DMS 273 (cell line): Measurements from ENCODE around the gene GLRX3.
"Not testable (repeated sequence)": the region's sequence is repeated elsewhere in the genome, so short reads cannot be mapped to it uniquely, and the experiment has no call there.

Experiments used
- DNase-seq: peaks from one replicate; lab custom pipeline; 2025; ENCODE audit not compliant: unreplicated experiment; lab: John Stamatoyannopoulos, UW

GLRX3 gene

GRCh38 chr10:130136226-130137089, at the start of gene GLRX3:
Gene GLRX3, plus strand, starts transcription at chr10:130136391. Its CDS starts 30 bp downstream, at chr10:130136421.
- DNase-seq = peak; percentile 91

- not testable (repeated sequence) for DNase-seq
Measured at GRCh38 chr10:130090565-130090964, 45.6 kb upstream of the GLRX3 start.

- DNase-seq = no peak
Measured at GRCh38 chr10:130099344-130099743, 36.8 kb upstream of the GLRX3 start.

- DNase-seq = no peak
Measured at GRCh38 chr10:130105724-130106123, 30.5 kb upstream of the GLRX3 start.

GRCh38 chr10:130108146-130108545, 28.0 kb upstream of the GLRX3 start:
- DNase-seq = not testable (repeated sequence)

GRCh38 chr10:130108934-130109604, 27.1 kb upstream of the GLRX3 start:
- no peak for DNase-seq

GRCh38 chr10:130109796-130110245, 26.4 kb upstream of the GLRX3 start:
- DNase-seq = peak; percentile 84

- DNase-seq = peak; percentile 95
Measured at GRCh38 chr10:130110246-130111112, 25.7 kb upstream of the GLRX3 start, which contains the start of gene C10orf143. Gene C10orf143, minus strand, starts transcription at chr10:130110830. Its CDS starts 58 bp downstream, at chr10:130110772.

- DNase-seq = peak; percentile 96
Measured at GRCh38 chr10:130111113-130111851, 24.9 kb upstream of the GLRX3 start.

- no peak for DNase-seq
Measured at GRCh38 chr10:130111852-130112180, 24.4 kb upstream of the GLRX3 start.

GRCh38 chr10:130112821-130113220, 23.4 kb upstream of the GLRX3 start:
- DNase-seq = no peak

- DNase-seq = not testable (repeated sequence)
Measured at GRCh38 chr10:130116942-130117341, 19.2 kb upstream of the GLRX3 start.

GRCh38 chr10:130117535-130117934, 18.7 kb upstream of the GLRX3 start:
- not testable (repeated sequence) for DNase-seq

- no peak for DNase-seq
Measured at GRCh38 chr10:130121486-130122079, 14.6 kb upstream of the GLRX3 start.

- DNase-seq = peak; percentile 76
Measured at GRCh38 chr10:130127364-130128061, 8.7 kb upstream of the GLRX3 start.

- no peak for DNase-seq
Measured at GRCh38 chr10:130128062-130128781, 8.0 kb upstream of the GLRX3 start.

GRCh38 chr10:130128922-130129321, 7.3 kb upstream of the GLRX3 start:
- no peak for DNase-seq

GRCh38 chr10:130135676-130136225, 440 bp upstream of the GLRX3 start:
- DNase-seq = no peak

GRCh38 chr10:130137090-130137448, 878 bp downstream of the GLRX3 start:
- peak; percentile 49 for DNase-seq
